GM19324 (cell line): Measurements from ENCODE around the gene NRN1L.
"Not testable (repeated sequence)": the region's sequence is repeated elsewhere in the genome, so short reads cannot be mapped to it uniquely, and the experiment has no call there.

ENCODE experiments used
- ATAC-seq: cut with Tn5 transposase; IDR thresholded peaks from one replicate; pipeline ENCODE4 v1.9.1; 2021; ENCODE audit warnings: mild to moderate bottlenecking, moderate library complexity; ENCODE audit not compliant: unreplicated experiment, low FRiP score

NRN1L gene

DNA sequence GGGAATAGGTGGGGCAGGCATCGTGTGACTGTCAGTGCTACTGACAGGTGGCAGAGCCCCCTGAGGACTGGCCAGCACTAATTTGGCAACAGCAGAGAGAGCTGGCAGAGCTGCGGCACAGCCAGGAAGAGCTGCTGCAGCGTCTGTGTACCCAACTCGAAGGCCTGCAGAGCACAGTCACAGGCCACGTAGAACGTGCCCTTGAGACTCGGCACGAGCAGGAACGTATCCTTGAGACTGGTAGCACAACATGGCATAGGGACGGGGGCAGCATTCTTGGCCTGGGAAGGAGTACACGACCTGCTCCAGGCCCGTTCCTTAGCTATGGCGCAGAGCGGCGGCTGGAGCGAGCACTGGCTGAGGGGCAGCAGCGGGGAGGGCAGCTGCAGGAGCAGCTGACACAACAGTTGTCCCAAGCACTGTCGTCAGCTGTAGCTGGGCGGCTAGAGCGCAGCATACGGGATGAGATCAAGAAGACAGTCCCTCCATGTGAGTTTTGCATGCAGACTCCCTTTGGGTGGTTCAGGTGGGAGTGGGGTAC, 3.0 kb upstream of the NRN1L start:
- no peak for ATAC-seq

DNA sequence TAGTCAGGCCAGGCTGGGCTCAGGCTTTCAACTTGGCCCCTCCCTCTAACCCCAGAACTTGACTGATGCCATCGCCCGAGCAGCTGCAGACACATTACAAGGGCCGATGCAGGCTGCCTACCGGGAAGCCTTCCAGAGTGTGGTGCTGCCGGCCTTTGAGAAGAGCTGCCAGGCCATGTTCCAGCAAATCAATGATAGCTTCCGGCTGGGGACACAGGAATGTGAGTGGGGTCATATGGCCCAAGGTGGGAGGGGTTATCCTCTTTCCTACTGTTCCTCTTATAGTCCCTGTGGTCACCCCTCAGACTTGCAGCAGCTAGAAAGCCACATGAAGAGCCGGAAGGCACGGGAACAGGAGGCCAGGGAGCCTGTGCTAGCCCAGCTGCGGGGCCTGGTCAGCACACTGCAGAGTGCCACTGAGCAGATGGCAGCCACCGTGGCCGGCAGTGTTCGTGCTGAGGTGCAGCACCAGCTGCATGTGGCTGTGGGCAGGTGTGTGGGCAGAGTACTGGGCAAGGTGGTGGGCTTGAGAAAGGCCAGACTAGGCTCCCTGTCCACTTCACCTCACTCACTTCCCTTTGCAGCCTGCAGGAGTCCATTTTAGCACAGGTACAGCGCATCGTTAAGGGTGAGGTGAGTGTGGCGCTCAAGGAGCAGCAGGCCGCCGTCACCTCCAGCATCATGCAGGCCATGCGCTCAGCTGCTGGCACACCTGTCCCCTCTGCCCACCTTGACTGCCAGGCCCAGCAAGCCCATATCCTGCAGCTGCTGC, 2.1 kb upstream of the NRN1L start:
- ATAC-seq: no peak

DNA sequence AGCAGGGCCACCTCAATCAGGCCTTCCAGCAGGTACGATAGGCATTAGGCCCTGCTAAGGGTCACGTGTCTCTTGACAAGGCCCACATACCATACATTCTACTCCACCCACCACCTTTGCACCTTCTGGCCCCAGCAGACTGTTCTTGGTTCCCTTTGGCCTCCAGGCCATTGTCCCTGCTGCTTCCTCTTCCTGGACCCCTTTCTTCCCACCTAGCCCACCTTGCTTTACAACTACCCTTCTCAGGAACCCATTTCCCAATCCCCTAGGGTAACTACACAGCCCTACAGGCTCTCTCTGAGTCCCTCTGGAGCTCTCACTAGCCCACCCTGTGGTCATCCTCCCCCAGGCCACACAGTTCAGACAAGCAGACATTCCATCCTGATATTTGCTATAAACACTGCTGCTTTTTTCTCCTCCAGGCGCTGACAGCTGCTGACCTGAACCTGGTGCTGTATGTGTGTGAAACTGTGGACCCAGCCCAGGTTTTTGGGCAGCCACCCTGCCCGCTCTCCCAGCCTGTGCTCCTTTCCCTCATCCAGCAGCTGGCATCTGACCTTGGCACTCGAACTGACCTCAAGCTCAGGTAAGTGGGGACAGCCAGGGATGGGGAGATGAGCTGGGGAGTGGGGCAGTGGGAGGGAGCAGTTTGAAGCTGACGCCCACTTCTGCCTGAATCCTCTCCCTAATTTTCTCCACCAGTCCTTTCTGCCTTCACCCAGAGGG, 1.4 kb upstream of the NRN1L start:
- ATAC-seq: no peak

DNA sequence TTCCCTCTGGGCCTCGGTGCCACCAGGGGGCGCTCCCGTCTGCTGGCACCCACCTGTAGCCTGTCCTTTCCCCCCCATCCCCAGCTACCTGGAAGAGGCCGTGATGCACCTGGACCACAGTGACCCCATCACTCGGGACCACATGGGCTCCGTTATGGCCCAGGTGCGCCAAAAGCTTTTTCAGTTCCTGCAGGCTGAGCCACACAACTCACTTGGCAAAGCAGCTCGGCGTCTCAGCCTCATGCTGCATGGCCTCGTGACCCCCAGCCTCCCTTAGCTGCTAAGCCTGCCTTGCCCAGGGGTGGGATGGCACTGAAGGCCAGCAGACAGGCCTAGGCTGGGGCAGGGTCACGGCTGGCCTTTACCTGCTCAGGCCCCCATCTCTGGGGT, 818 bp upstream of the NRN1L start:
- ATAC-seq: no peak

DNA sequence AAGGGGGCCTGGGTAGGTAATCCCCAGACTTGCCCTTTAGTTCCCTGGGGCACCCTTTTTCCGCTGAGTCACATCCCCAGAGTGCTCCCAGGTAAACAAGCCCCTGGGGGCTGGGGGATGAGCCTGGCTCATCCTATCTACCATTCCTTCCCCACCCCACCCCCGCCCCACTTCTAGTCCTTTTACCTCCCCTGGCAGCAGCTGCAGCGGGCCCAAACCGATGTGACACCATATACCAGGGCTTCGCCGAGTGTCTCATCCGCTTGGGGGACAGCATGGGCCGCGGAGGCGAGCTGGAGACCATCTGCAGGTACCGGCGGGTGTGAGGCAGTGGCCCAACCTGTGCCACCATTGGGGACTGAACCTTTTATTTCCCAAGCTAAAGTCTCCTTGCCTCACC, 860 bp downstream of the NRN1L start:
- ATAC-seq: no peak

DNA sequence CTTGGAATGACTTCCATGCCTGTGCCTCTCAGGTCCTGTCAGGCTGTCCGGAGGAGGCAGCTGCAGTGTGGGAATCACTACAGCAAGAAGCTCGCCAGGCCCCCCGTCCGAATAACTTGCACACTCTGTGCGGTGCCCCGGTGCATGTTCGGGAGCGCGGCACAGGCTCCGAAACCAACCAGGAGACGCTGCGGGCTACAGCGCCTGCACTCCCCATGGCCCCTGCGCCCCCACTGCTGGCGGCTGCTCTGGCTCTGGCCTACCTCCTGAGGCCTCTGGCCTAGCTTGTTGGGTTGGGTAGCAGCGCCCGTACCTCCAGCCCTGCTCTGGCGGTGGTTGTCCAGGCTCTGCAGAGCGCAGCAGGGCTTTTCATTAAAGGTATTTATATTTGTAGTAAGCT, 1.3 kb downstream of the NRN1L start:
- ATAC-seq: no peak

DNA sequence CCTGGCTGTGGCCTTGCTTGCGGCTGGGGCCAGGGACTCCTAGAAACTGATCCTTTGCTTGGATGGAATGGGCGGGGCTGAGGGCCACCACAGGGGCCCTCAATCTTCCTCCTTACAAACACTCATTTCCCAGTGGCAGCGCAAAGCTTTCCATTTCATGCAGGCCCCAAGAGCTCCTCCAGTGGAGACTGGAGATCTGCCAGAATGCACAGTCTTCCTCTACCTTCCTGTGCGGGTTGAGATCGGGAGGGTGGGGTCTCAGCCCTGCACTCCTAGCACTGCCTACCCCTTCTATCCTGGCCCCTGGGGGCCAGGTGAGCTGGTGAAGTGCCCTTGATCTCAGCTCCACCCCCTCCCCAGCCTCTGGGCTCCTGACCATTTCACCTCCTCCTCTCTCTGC, 1.7 kb downstream of the NRN1L start:
- no peak for ATAC-seq

DNA sequence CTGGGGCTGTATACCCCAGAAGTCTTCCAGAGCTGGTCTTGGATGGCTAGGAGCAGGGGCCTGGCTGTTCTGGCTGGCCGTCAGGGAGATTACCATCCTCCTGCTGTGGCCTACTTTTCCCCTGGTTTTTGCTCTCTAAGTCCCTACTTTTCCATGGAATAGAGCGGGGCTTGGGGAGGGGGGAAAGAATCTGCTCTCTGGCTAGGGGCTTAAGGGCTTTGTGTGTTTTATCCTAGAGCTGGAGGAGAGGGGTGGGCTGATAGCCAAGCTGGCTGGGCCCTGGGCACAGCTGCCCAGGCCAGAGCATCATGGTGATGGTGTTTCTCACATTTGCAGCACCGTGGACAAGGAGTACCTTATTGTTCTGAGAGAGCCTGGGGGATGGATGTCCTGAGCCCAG, 3.6 kb downstream of the NRN1L start:
- no peak for ATAC-seq

DNA sequence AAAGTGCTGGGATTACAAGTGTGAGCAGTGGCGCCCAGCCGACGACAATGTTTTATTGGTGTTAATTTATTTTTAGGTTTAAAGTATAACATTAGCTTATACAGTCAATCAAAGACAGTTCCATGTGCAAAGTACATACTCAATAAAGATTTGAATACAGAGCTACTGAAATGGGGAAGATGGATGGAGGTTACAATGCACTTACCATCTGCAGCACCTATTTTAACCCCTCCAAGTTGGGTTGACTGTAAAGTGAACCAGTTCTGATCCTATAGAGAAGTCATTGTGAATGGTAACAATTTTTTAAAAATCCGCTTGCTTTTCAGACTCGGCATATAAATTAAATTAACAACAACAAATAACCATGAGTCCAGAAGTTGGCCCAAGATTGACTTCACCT, 7.7 kb downstream of the NRN1L start:
- ATAC-seq: no peak

DNA sequence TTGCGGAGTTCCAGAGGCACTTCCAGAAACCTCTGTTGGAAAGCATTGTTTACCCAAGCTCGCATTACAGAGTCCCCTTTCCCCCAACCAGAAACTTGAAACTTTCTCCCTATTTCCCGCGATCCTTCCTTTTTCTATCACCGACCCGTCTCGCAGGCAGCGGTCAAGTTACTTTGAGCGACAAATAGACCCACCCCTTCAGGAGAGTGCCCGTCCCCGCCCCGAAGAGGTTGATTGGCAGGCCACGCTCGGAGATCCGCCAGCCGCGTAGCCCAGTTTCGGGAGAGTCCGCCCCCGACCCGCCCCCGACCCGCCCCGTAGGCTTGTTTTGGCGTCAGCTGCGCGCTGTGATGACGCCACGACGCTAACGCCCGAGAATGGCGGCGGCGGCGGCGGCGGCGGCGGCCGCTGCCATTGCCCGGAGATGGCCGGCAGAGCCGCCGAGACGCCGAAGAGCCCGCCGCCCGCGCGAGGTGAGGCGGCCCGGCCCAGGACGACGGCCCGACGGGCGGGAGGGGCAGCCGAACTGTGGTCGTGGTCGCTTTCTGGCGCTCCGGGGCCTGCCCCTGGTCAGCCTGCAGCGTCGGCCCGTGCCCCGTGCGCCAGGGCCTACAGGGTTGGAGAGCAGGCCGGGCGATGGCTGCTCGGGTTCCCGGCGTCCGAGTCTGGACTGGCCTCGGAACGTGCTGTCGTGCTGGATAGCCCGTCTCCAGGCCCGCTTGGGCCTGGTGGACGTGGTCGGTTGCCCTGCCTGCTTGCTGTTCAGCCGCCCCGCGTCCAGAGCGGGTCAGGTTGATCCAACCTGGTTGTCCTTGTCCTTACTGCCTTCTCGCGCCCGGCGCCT, 8.4 kb downstream of the NRN1L start, which contains the start of gene PSKH1:
TSS of gene PSKH1 (plus strand) at position 356 of the 844 bp plus-strand sequence. CDS start 15,496 bp downstream, outside the sequence.
- peak; percentile 88 for ATAC-seq

DNA sequence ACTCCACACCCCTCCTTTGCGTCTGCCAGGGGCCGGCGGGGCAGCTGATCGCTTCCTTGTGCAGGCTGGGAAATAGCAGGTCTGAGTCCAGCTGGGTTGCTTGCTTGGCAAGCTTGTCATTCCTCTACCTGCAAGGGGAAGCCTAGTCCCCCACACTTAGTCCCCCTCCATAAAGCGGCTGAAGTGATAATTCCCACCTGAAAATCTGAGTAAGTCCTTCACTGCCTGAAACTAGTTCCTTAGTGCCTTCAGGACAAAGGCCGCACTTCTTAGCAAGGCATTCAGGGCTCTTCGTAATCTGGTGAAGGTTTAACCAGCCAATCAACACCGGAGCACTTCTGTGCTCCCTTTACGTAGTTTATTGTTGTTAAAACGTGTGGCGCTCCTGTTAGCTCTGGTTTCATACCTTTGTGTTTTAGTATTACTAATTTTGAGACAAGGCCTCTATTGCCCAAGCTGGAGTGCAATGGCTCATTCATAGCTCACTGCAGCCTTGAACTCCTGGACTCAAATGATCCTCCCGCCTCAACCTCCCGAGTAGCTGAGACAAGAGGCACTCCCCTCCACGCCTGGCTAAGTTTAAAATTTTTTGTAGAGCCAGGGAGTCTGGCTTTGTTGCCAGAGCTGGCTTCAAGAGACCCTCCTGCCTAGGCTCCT, 9.2 kb downstream of the NRN1L start:
- ATAC-seq: peak; percentile 1

DNA sequence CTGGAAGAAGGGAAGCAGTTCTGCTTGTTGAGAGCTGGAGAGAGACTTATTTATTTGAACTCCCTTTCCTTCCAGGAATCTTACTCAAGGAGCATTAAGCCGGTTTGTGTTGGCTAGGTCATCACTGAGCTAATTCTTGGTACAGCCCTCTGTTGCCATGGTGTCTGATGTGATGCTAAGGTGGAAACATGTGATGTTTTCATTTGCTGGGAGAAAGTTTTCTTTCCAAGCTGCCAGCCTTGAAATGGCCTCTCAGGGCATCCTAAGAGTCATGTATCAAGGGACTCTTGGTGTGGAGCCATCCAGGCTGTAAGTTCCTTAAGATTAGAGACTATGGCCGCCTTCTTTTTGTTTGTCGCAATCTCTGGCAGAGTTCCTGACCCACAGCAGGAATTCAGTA, 12.5 kb downstream of the NRN1L start:
- no peak for ATAC-seq

DNA sequence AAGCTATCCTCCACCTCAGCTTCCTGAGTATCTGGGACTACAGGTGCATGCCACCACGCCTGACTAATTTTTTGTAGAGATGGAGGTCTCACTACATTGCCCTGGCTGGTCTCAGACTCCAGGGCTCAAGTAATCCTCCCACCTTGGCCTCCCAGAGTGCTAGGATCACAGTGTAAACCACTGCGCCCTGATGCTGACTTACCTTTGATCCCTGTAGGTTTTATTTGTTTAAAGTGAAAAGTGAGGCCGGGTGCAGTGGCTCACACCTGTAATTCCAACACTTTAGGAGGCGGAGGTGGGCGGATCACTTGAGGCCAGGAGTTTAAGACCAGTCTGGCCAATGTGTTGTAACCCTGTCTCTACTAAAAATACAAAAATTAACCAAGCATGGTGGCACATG, 17.0 kb downstream of the NRN1L start:
- no peak for ATAC-seq

DNA sequence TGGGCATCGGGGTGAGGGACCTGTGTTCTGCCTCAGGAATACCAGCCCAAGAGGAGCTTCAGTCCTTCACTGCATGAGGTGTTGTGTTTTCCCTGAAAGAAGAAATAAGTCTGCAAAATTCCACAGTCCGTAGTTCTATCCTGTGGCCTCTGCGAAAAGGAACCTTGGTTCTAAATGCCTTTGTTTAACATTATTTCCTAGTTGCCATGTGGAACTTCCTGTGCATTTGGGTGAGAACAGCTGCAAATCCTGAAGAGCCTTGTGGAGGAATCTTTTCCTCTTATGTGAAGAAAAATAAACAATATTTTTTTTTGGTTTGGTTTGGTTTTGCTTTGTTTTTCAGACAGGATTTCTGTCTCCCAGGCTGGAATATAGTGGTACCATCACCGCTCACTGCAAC, 18.1 kb downstream of the NRN1L start:
- no peak for ATAC-seq

DNA sequence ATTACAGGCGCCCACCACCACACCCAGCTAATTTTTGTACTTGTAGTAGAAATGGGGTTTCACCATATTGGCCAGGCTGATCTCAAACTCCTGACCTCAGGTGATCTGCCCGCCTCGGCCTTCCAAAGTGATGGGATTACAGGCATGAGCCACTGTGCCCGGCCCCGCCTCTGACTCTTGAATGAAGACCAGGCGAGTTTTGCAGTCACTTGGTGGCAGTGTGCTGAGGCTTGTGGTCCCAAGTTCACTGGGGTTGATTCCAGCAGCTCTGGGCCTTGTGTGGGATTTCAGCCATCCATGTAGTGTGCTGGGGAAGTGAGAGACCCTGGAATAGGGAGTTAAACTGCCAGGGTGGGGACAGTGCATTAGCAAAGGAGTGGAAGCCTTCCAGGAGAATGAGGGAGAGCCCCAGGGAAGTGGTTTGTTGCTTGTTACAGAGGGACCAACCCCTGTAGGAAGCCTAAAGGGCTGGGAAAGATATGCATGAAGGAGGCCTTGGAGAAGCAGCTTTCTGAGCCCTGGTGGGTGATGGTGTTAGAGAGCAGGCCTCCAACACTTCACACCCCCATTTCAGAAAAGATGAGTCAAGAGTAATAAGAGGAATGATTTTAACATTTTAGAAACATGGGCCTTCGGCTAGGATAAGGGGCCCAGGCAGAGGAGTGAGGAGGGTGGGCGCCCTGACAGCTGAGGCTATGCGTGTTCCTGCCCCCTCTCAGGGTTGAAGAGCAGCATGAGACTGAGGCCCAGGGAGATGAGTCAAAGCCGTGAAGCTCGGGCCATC, 22.9 kb downstream of the NRN1L start:
- no peak for ATAC-seq

DNA sequence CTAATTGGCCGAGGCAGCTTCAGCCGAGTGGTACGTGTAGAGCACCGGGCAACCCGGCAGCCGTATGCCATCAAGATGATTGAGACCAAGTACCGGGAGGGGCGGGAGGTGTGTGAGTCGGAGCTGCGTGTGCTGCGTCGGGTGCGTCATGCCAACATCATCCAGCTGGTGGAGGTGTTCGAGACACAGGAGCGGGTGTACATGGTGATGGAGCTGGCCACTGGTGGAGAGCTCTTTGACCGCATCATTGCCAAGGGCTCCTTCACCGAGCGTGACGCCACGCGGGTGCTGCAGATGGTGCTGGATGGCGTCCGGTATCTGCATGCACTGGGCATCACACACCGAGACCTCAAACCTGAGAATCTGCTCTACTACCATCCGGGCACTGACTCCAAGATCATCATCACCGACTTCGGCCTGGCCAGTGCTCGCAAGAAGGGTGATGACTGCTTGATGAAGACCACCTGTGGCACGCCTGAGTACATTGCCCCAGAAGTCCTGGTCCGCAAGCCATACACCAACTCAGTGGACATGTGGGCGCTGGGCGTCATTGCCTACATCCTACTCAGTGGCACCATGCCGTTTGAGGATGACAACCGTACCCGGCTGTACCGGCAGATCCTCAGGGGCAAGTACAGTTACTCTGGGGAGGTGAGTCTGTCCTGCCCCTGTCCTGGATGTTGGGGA, 24.5 kb downstream of the NRN1L start:
- no peak for ATAC-seq

DNA sequence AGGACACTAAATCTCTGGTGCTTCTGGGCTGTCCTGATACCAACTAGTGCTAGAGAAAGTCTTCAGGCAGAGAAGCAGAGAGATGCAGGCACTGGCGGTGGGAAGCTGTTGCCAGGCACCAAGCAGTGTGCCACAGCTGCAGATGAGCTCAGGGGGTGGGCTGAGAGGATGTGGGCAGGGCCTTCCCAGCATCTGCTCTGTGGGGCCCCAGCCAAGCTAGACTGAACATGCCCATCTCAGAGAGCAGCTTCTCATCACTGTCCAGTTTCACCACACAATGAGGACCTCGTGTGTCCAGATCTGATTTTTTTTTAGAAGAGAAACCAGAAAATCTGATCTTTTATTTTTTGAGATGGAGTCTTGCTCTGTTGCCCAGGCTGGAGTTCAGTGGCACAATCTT, 25.5 kb downstream of the NRN1L start:
- peak; percentile 44 for ATAC-seq

DNA sequence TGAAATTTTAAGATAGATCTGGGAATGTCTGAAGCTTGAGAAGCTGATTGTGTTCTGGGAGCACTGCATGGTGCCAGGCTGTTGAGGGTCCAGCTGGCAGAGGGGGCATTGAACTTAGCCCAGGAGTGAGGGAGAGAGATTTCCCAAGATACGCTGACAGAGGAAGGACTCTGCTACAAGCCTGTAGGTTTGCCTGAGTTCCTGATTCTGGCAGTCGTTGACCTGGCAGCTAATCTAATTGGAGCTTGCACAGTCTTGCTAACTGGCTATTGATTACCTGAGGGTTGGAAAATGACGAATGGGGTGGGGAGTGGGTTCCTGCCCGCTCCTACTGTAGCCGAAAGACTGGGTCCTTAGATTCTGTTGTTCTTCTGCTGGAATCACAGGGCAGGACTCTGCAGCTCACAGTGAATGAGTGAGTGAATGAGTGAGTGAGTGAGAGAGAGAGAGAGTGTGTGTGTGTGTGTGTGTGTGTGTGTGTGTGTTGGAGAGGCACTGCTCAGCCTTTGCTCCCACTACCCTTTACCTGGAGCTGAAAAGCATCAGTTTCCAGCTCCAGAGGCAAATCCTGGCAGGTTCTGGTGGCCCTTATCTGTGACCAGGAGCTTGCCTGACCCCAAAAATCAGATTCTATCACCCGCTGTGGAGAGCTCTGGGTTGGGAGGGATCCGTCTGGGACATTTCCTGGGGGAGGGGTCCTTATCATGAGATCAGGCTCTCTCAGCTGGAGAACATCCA, 30.2 kb downstream of the NRN1L start:
- no peak for ATAC-seq

DNA sequence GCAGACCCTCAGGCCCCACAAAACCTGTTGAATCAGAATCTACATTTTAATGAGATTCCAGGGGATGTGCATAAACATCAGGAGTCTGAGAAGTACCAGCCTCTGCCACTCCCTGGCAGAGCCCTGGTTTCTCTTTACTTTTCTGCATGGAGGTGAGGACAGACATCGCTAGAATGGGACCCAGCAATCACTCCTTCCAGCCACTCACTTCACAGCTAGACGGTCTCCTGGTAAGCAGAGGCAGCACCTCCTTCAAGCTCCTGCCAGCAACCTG, 30.7 kb downstream of the NRN1L start:
- not testable (repeated sequence) for ATAC-seq
